Measurements from ENCODE around the gene MLX.

MLX gene

GRCh38 chr17:42584880-42585279 lies 18.0 kb downstream of the MLX start:
- no CpG with 5 or more reads among the region's 9 CpGs for WGBS (ENCODE audit: extremely low coverage, insufficient coverage, low lambda C conversion rate)
- no peak overlapping the region for H2BK15ac ChIP-seq (replicated peaks; ENCODE audit: low read depth)
- H3K18ac ChIP-seq (ENCODE audit: low read length): no peak overlapping the region
- no peak overlapping the region for H3K27ac ChIP-seq (ENCODE audit: low read depth, low read length)
- no peaks in the 10 kb centered on the region for H3K79me2 ChIP-seq (ENCODE audit: control insufficient read depth, insufficient read depth, low read length)
- no peaks in the 10 kb centered on the region for H3K79me1 ChIP-seq (ENCODE audit: low read length)
- H3K23ac ChIP-seq (ENCODE audit: low read length): no peak overlapping the region
- DNase-seq: no peak
- no peaks in the 10 kb centered on the region for H3K27me3 ChIP-seq (ENCODE audit: insufficient read depth, low read length, poor library complexity)
- no peak overlapping the region for H4K5ac ChIP-seq (ENCODE audit: low read length)
- no peak overlapping the region for H3K9ac ChIP-seq (ENCODE audit: low read length)
- H2AK5ac ChIP-seq (ENCODE audit: low read length): no peak overlapping the region
- H4K8ac ChIP-seq (ENCODE audit: low read depth, low read length): no peak overlapping the region
- H3K56ac ChIP-seq (ENCODE audit: low read length): no peak overlapping the region
- no peak overlapping the region for H2BK5ac ChIP-seq (ENCODE audit: low read length)
- no peak overlapping the region for H2BK120ac ChIP-seq (ENCODE audit: low read depth, low read length)
- peaks cover 6% of the 10 kb centered on the region for H3K36me3 ChIP-seq (ENCODE audit: control insufficient read depth, insufficient read depth, low read length)
- no peak overlapping the region for H3K4ac ChIP-seq (ENCODE audit: low read depth, low read length)
- H3K4me1 ChIP-seq (ENCODE audit: control insufficient read depth, low read depth, low read length): no peaks in the 10 kb centered on the region
- H3K4me3 ChIP-seq (ENCODE audit: low read length): no peak overlapping the region
- no peak overlapping the region for H3K4me2 ChIP-seq (ENCODE audit: low read length)

DNA sequence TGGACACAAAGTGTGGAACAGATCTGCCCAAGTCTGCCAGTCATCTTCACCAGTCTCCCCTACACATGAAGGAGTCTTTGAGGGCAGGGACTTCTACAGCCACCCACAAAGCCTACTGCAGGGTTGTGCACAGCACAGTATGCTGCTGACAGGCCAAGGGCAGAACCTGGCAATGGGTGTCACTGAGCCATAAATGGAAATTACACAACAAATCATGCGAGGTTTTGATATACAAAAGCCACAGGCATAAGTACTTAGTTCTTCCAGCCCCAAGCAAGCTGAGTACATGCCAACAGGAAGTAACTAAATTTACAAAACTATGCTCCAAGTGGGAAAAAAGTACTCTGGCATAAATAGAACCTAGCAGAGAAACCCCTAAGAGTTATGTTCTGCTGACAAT lies 18.5 kb downstream of the MLX start:
- Histone ChIP-seq H3K79me1 (ENCODE audit: low read length) (no peaks in the 10 kb centered on the region), H4K8ac (ENCODE audit: low read depth, low read length) (no peak overlapping the region), H4K5ac (ENCODE audit: low read length) (no peak overlapping the region), H3K56ac (ENCODE audit: low read length) (no peak overlapping the region), H2BK120ac (ENCODE audit: low read depth, low read length) (no peak overlapping the region), H3K79me2 (ENCODE audit: control insufficient read depth, insufficient read depth, low read length) (no peaks in the 10 kb centered on the region), H3K9ac (ENCODE audit: low read length) (no peak overlapping the region), H3K4me1 (ENCODE audit: control insufficient read depth, low read depth, low read length) (no peaks in the 10 kb centered on the region), H2AK5ac (ENCODE audit: low read length) (no peak overlapping the region), H3K4me3 (ENCODE audit: low read length) (no peak overlapping the region), H3K36me3 (ENCODE audit: control insufficient read depth, insufficient read depth, low read length) (peaks cover 6% of the 10 kb centered on the region), H3K27ac (ENCODE audit: low read depth, low read length) (no peak overlapping the region), H2BK5ac (ENCODE audit: low read length) (no peak overlapping the region), H3K18ac (ENCODE audit: low read length) (no peak overlapping the region), H2BK15ac (replicated peaks; ENCODE audit: low read depth) (no peak overlapping the region), H3K23ac (ENCODE audit: low read length) (no peak overlapping the region), H3K4ac (ENCODE audit: low read depth, low read length) (no peak overlapping the region), H3K4me2 (ENCODE audit: low read length) (no peak overlapping the region), H3K27me3 (ENCODE audit: insufficient read depth, low read length, poor library complexity) (no peaks in the 10 kb centered on the region)
- no peak for DNase-seq
- WGBS (ENCODE audit: extremely low coverage, insufficient coverage, low lambda C conversion rate): no CpG with 5 or more reads among the region's 1 CpG

DNA sequence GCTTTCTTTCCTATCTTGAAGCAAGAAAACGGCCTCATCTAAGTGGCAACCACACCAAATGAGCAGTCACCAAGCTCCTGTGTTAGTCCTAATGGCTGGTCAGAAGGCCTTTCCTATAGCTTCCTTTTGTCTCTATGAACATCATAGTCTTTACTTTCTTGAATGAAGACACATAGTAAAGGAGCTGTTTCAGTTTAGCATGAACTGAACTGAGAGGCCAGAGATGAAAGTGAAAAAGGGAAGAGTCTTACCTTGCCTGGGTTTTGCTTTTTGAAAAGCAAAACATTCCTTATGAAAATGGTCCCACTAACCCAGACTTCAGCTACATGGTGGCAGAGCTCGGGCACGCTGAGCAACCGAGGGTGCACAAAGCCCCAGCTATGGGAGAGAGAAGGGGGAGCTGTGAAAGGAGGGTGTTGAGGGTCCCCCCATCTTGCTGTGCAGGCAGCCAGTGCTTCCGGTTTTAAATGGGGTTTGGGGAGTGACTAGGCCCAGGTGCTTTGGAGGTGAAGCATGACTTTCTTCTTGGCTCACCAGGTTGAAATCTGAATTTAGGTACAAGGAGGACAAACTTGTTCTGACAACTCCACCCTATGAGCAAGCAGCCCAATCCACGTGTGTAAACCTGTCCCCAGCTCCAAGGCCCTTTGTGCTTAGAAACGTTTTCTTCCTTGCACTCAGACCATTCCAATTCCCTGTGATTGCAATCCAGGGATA lies 19.8 kb downstream of the MLX start:
- WGBS (ENCODE audit: extremely low coverage, insufficient coverage, low lambda C conversion rate): no CpG with 5 or more reads among the region's 7 CpGs
- H3K36me3 ChIP-seq (ENCODE audit: control insufficient read depth, insufficient read depth, low read length): peaks cover 6% of the 10 kb centered on the region
- no peak overlapping the region for H3K27ac ChIP-seq (ENCODE audit: low read depth, low read length)

GRCh38 chr17:42590886-42591285 lies 24.0 kb downstream of the MLX start:
- H3K4ac ChIP-seq (ENCODE audit: low read depth, low read length): no peak overlapping the region
- no CpG with 5 or more reads among the region's 2 CpGs for WGBS (ENCODE audit: extremely low coverage, insufficient coverage, low lambda C conversion rate)

More for the DNA sequence above, 19.8 kb downstream of the MLX start:
- Histone ChIP-seq H3K4me2 (ENCODE audit: low read length) (no peak overlapping the region), H3K56ac (ENCODE audit: low read length) (no peak overlapping the region), H3K4ac (ENCODE audit: low read depth, low read length) (no peak overlapping the region), H3K18ac (ENCODE audit: low read length) (no peak overlapping the region), H2BK15ac (replicated peaks; ENCODE audit: low read depth) (no peak overlapping the region), H2BK120ac (ENCODE audit: low read depth, low read length) (no peak overlapping the region), H3K23ac (ENCODE audit: low read length) (no peak overlapping the region), H3K9ac (ENCODE audit: low read length) (no peak overlapping the region), H2BK5ac (ENCODE audit: low read length) (no peak overlapping the region), H3K27me3 (ENCODE audit: insufficient read depth, low read length, poor library complexity) (no peaks in the 10 kb centered on the region), H3K79me1 (ENCODE audit: low read length) (no peaks in the 10 kb centered on the region), H2AK5ac (ENCODE audit: low read length) (no peak overlapping the region), H3K4me1 (ENCODE audit: control insufficient read depth, low read depth, low read length) (no peaks in the 10 kb centered on the region), H4K8ac (ENCODE audit: low read depth, low read length) (no peak overlapping the region), H3K79me2 (ENCODE audit: control insufficient read depth, insufficient read depth, low read length) (no peaks in the 10 kb centered on the region), H3K4me3 (ENCODE audit: low read length) (no peak overlapping the region), H4K5ac (ENCODE audit: low read length) (no peak overlapping the region)
- DNase-seq: no peak

GRCh38 chr17:42591411-42591810 lies 24.5 kb downstream of the MLX start:
- no peaks in the 10 kb centered on the region for H3K4me1 ChIP-seq (ENCODE audit: control insufficient read depth, low read depth, low read length)
- no peak for DNase-seq
- no CpG with 5 or more reads among the region's 9 CpGs for whole genome bisulfite sequencing (ENCODE audit: extremely low coverage, insufficient coverage, low lambda C conversion rate)
- no peak overlapping the region for H3K4me2 ChIP-seq (ENCODE audit: low read length)
- H3K27me3 ChIP-seq (ENCODE audit: insufficient read depth, low read length, poor library complexity): no peaks in the 10 kb centered on the region
- no peak overlapping the region for H3K4me3 ChIP-seq (ENCODE audit: low read length)
- H3K23ac ChIP-seq (ENCODE audit: low read length): no peak overlapping the region
- no peak overlapping the region for H3K4ac ChIP-seq (ENCODE audit: low read depth, low read length)
- no peak overlapping the region for H3K9ac ChIP-seq (ENCODE audit: low read length)
- no peak overlapping the region for H4K8ac ChIP-seq (ENCODE audit: low read depth, low read length)
- no peak overlapping the region for H3K18ac ChIP-seq (ENCODE audit: low read length)
- H2AK5ac ChIP-seq (ENCODE audit: low read length): no peak overlapping the region
- no peak overlapping the region for H2BK120ac ChIP-seq (ENCODE audit: low read depth, low read length)
- no peaks in the 10 kb centered on the region for H3K79me2 ChIP-seq (ENCODE audit: control insufficient read depth, insufficient read depth, low read length)
- H3K79me1 ChIP-seq (ENCODE audit: low read length): no peaks in the 10 kb centered on the region
- no peak overlapping the region for H4K5ac ChIP-seq (ENCODE audit: low read length)
- H3K56ac ChIP-seq (ENCODE audit: low read length): no peak overlapping the region
- no peak overlapping the region for H3K27ac ChIP-seq (ENCODE audit: low read depth, low read length)
- H2BK15ac ChIP-seq (replicated peaks; ENCODE audit: low read depth): no peak overlapping the region
- no peak overlapping the region for H2BK5ac ChIP-seq (ENCODE audit: low read length)
- no peaks in the 10 kb centered on the region for H3K36me3 ChIP-seq (ENCODE audit: control insufficient read depth, insufficient read depth, low read length)

More at GRCh38 chr17:42590886-42591285, 24.0 kb downstream of the MLX start:
- H3K27me3 ChIP-seq (ENCODE audit: insufficient read depth, low read length, poor library complexity): no peaks in the 10 kb centered on the region
- no peak overlapping the region for H3K9ac ChIP-seq (ENCODE audit: low read length)
- H3K4me3 ChIP-seq (ENCODE audit: low read length): no peak overlapping the region
- no peak overlapping the region for H3K4me2 ChIP-seq (ENCODE audit: low read length)
- H3K79me2 ChIP-seq (ENCODE audit: control insufficient read depth, insufficient read depth, low read length): no peaks in the 10 kb centered on the region
- no peak overlapping the region for H3K23ac ChIP-seq (ENCODE audit: low read length)
- no peak overlapping the region for H4K8ac ChIP-seq (ENCODE audit: low read depth, low read length)
- no peak overlapping the region for H2BK5ac ChIP-seq (ENCODE audit: low read length)
- H3K4me1 ChIP-seq (ENCODE audit: control insufficient read depth, low read depth, low read length): no peaks in the 10 kb centered on the region
- no peak overlapping the region for H3K27ac ChIP-seq (ENCODE audit: low read depth, low read length)
- H3K18ac ChIP-seq (ENCODE audit: low read length): no peak overlapping the region
- H2BK15ac ChIP-seq (replicated peaks; ENCODE audit: low read depth): no peak overlapping the region
- DNase-seq: no peak
- no peak overlapping the region for H2BK120ac ChIP-seq (ENCODE audit: low read depth, low read length)
- H3K36me3 ChIP-seq (ENCODE audit: control insufficient read depth, insufficient read depth, low read length): peaks cover 2% of the 10 kb centered on the region
- H2AK5ac ChIP-seq (ENCODE audit: low read length): no peak overlapping the region
- no peak overlapping the region for H4K5ac ChIP-seq (ENCODE audit: low read length)
- no peak overlapping the region for H3K56ac ChIP-seq (ENCODE audit: low read length)
- no peaks in the 10 kb centered on the region for H3K79me1 ChIP-seq (ENCODE audit: low read length)

GRCh38 chr17:42596386-42596785 lies 29.5 kb downstream of the MLX start:
- Histone ChIP-seq H2BK120ac (ENCODE audit: low read depth, low read length) (no peak overlapping the region), H3K79me1 (ENCODE audit: low read length) (peaks cover 2% of the 10 kb centered on the region), H3K27me3 (ENCODE audit: insufficient read depth, low read length, poor library complexity) (no peaks in the 10 kb centered on the region), H2BK5ac (ENCODE audit: low read length) (no peak overlapping the region), H3K36me3 (ENCODE audit: control insufficient read depth, insufficient read depth, low read length) (no peaks in the 10 kb centered on the region), H4K8ac (ENCODE audit: low read depth, low read length) (no peak overlapping the region), H3K27ac (ENCODE audit: low read depth, low read length) (no peak overlapping the region), H4K5ac (ENCODE audit: low read length) (no peak overlapping the region), H2AK5ac (ENCODE audit: low read length) (no peak overlapping the region), H3K18ac (ENCODE audit: low read length) (no peak overlapping the region), H3K23ac (ENCODE audit: low read length) (no peak overlapping the region), H3K4me2 (ENCODE audit: low read length) (no peak overlapping the region), H3K79me2 (ENCODE audit: control insufficient read depth, insufficient read depth, low read length) (no peaks in the 10 kb centered on the region), H3K4me1 (ENCODE audit: control insufficient read depth, low read depth, low read length) (no peaks in the 10 kb centered on the region), H3K56ac (ENCODE audit: low read length) (no peak overlapping the region), H3K4me3 (ENCODE audit: low read length) (no peak overlapping the region), H3K9ac (ENCODE audit: low read length) (no peak overlapping the region), H2BK15ac (replicated peaks; ENCODE audit: low read depth) (no peak overlapping the region), H3K4ac (ENCODE audit: low read depth, low read length) (no peak overlapping the region)
- WGBS (ENCODE audit: extremely low coverage, insufficient coverage, low lambda C conversion rate): no CpG with 5 or more reads among the region's 3 CpGs
- no peak for DNase-seq
